Epithelial cell of esophagus (primary cell): ENCODE measurements around the gene PCDHB12.
"Not testable (repeated sequence)": the region's sequence is repeated elsewhere in the genome, so short reads cannot be mapped to it uniquely, and the experiment has no call there.

Experiments
- DNase-seq: peaks from one replicate; pipeline ENCODE4 v3.0.0; 2010; ENCODE audit warnings: low read depth
- H3K4me3 ChIP-seq: 2 replicates; pipeline ENCODE4 v1.5.1; 2011; ENCODE audit warnings: mild to moderate bottlenecking, low read length, control low read depth
- TF ChIP-seq, protein P1 (sequence below): IDR thresholded peaks from 2 replicates; pipeline ENCODE4 v1.5.1; 2011; ENCODE audit warnings: low read depth, mild to moderate bottlenecking, low read length, control low read depth, inconsistent platforms; ENCODE audit not compliant: insufficient read depth; ENCODE audit errors: missing control alignments

The PCDHB12 gene

DNA sequence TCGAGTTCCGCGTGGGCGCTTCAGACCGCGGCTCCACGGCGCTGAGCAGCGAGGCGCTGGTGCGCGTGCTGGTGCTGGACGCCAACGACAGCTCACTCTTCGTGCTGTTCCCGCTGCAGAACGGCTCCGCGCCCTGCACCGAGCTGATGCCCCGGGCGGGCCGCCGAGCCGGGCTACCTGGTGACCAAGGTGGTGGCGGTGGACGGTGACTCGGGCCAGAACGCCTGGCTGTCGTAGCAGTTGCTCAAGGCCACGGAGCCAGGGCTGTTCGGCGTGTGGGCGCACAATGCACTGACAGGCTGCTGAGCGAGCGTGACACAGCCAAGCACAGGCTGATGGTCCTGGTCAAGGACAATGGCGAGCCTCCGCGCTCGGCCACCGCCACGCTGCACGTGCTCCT is 33.0 kb downstream of the PCDHB12 start:
- DNase-seq = no peak
- TF ChIP-seq, protein P1, sequence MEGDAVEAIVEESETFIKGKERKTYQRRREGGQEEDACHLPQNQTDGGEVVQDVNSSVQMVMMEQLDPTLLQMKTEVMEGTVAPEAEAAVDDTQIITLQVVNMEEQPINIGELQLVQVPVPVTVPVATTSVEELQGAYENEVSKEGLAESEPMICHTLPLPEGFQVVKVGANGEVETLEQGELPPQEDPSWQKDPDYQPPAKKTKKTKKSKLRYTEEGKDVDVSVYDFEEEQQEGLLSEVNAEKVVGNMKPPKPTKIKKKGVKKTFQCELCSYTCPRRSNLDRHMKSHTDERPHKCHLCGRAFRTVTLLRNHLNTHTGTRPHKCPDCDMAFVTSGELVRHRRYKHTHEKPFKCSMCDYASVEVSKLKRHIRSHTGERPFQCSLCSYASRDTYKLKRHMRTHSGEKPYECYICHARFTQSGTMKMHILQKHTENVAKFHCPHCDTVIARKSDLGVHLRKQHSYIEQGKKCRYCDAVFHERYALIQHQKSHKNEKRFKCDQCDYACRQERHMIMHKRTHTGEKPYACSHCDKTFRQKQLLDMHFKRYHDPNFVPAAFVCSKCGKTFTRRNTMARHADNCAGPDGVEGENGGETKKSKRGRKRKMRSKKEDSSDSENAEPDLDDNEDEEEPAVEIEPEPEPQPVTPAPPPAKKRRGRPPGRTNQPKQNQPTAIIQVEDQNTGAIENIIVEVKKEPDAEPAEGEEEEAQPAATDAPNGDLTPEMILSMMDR = no peak
- H3K4me3 ChIP-seq = no peak overlapping the region

DNA sequence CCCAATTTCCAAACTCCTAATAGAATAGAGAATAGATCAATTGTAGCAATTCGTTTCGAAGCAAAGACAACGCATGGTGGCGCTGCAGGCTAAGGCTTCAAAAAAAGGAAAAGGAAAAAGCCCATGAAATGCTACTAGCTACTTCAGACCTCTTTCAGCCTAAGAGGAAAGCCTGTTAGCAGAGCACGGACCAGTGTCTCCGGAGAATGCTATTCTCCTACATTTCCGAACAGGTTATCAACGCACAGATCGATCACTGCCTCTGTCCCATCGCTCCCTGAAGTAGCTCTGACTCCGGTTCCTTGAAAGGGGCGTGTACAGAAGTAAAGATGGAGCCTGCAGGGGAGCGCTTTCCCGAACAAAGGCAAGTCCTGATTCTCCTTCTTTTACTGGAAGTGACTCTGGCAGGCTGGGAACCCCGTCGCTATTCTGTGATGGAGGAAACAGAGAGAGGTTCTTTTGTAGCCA is 36.8 kb downstream of the PCDHB12 start, which contains the start of gene PCDHB15:
Gene PCDHB15 (plus strand): TSS at position 146 of the 468 bp plus-strand sequence. CDS start 184 bp downstream, at position 330.
- no peak within 1 kb of the TSS for H3K4me3 ChIP-seq
- TF ChIP-seq, protein P1 = no peak
- no peak for DNase-seq

DNA sequence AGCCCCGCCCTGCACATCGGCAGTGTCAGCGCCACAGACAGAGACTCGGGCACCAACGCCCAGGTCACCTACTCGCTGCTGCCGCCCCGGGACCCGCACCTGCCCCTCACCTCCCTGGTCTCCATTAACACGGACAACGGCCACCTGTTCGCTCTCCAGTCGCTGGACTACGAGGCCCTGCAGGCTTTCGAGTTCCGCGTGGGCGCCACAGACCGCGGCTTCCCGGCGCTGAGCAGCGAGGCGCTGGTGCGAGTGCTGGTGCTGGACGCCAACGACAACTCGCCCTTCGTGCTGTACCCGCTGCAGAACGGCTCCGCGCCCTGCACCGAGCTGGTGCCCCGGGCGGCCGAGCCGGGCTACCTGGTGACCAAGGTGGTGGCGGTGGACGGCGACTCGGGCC is 38.5 kb downstream of the PCDHB12 start:
- DNase-seq, H3K4me3 ChIP-seq: not testable (repeated sequence)

DNA sequence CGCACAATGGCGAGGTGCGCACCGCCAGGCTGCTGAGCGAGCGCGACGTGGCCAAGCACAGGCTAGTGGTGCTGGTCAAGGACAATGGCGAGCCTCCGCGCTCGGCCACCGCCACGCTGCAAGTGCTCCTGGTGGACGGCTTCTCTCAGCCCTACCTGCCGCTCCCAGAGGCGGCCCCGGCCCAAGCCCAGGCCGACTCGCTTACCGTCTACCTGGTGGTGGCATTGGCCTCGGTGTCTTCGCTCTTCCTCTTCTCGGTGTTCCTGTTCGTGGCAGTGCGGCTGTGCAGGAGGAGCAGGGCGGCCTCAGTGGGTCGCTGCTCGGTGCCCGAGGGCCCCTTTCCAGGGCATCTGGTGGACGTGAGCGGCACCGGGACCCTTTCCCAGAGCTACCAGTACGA is 38.9 kb downstream of the PCDHB12 start:
- DNase-seq, H3K4me3 ChIP-seq: not testable (repeated sequence)

DNA sequence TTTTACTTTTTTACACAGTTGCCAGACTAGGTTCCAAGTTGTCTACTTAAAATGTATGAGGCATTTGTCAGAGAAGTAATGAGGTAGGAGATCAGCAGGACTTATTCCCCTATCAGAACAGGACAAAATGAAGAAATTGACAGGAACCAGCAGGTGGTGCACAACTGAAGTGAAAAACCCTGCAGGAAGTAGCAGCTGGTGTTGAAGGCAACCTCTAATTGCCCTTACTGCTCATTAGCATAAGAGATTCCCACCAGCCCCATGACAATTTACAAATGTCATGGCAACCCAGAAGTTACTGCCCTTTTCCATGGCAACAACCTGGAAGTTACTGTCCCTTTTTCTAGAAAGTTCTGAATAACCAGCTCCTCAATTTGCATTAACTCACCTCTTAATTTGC is 42.1 kb downstream of the PCDHB12 start:
- H3K4me3 ChIP-seq = no peak overlapping the region
- no peak for DNase-seq
- TF ChIP-seq, protein P1 = no peak

DNA sequence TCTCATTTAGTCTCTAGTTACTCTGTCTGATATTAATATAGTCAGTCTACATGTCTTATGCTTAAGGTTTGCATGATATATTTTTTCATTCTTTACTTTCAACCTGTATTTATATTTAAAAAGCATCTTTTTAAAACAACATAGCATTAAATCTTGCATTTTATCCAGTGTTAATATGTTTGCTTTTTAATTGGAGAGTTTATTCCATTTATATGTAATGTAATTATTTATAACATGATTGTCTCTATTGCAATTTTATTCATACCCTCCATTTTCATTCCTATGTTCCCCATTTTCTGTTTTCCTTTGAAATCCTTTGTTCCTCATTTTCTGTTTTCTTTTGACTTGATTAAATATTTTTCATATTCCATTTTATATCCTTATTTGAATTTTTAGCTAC is 49.9 kb downstream of the PCDHB12 start:
- no peak overlapping the region for H3K4me3 ChIP-seq
- DNase-seq = no peak
- TF ChIP-seq, protein P1 = no peak

DNA sequence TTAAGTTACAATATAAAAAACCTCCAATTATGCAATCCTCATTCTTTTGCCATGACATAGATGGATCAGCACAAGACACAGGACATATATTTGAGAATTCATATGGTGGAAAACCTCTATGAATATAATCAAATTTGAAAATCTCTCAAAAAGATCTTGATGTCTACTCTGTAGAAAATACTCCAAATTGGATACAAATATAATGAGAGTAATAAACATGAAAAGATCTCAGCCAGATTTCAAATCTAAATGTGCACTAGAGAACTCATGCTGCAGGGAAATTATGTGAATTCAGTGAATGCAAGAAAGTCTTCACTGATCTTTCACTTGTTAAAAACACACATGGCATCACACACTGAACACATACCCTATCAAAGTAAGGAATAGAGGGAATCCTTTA is 50.4 kb downstream of the PCDHB12 start:
- DNase-seq = no peak
- H3K4me3 ChIP-seq = no peak overlapping the region
- TF ChIP-seq, protein P1 = no peak

DNA sequence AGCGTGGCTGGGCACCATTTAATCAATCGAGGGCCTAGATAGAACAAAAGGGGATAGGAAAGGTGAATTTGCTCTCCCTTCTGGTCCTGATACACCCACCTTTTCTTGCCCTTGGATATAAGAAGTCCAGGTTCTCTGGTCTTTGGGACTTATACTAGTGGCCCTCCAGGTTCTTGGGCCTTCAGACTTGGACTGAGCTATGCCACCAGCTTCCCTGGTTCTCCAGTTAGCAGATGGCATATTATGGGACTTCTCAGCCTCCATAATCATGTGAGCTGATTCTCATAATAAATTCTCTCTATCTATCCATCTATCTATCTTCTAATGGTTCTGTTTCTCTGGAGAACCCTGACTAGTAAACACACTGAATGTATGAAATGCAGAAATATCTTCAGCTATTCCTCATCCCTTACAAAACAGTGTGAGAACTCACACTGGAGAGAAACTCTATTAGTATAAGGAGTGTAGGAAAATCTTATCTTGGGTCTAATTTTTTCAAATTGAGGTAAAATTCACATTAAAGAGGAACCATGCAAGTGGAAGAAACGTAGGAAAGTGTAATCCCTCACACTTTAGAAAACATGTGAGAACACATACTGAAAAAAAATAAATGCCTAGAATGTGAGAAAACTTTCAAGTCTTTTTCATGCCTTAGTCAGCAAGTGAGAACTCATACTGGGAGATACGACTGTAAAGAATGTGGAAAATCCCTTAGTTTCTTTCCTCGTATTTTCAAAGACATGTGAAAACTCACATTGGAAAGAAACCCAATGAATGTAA is 52.1 kb downstream of the PCDHB12 start:
- TF ChIP-seq, protein P1 = no peak
- peak; percentile 2 for DNase-seq

More for the DNA sequence above, 52.1 kb downstream of the PCDHB12 start:
- H3K4me3 ChIP-seq = no peak overlapping the region
